ENCODE results near the gene EME2.

DNA sequence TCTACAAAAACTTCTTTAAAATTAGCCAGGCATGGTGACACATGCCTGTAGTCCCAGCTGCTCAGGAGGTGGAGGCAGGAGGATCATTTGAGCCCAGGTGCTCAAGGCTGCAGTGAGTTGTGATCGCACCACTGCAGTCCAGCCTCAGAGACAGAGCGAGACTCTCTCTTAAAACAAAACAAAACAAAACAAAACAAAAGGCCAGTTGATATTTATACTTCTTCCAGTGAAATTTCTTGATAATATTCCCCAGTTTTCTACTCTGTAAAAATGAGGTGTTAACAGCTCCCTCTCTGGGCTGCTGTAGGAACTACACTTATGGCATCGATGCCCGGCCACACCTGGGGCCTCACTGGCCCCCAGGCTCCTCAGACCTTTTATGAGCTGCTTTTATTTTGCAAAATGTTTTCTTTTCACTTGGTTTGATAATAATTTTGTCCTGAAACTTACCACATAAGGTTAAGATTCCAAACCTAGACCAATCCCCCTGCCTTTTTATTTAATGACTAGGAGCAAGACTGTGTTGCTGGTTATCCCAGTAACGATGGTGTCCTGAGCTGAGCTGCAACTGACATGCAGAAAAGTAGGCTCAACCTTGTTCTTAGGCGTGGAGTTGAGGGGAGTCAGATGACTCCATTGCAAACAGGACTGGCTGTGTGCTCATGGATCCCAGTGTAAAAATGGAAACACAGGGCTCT is 49.0 kb upstream of the EME2 start:
- TF ChIP-seq POLR2A (IDR thresholded peaks at IDR 0.05), result no peak
- TF ChIP-seq CTCF (IDR thresholded peaks at IDR 0.05), result peak; percentile 45 to 84 (median 81)
